Epithelial cell of esophagus (primary cell): ENCODE measurements around the gene BICDL2.

Source experiments
- DNase-seq: peaks from one replicate; pipeline ENCODE4 v3.0.0; 2010; ENCODE audit warnings: low read depth
- H3K4me3 ChIP-seq: 2 replicates; pipeline ENCODE4 v1.5.1; 2011; ENCODE audit warnings: mild to moderate bottlenecking, low read length, control low read depth
- CTCF ChIP-seq: IDR thresholded peaks from 2 replicates; pipeline ENCODE4 v1.5.1; 2011; ENCODE audit warnings: low read depth, mild to moderate bottlenecking, low read length, control low read depth, inconsistent platforms; ENCODE audit not compliant: insufficient read depth; ENCODE audit errors: missing control alignments

Gene BICDL2

GRCh38 chr16:3010510-3010909 is 26.2 kb downstream of the BICDL2 start:
- no peak overlapping the region for H3K4me3 ChIP-seq
- TF ChIP-seq CTCF, result no peak
- no peak for DNase-seq

GRCh38 chr16:3009568-3010390 is 27.0 kb downstream of the BICDL2 start:
- DNase-seq, result peak; percentile 87
- H3K4me3 ChIP-seq, result no peak overlapping the region
- no peak for TF ChIP-seq CTCF

- no peak for TF ChIP-seq CTCF
- H3K4me3 ChIP-seq, result no peak overlapping the region
- no peak for DNase-seq
Observed at GRCh38 chr16:3008690-3009037, 28.1 kb downstream of the BICDL2 start.

- no peak for DNase-seq
- TF ChIP-seq CTCF, result no peak
- H3K4me3 ChIP-seq, result no peak overlapping the region
Observed at GRCh38 chr16:3007957-3008689, 28.6 kb downstream of the BICDL2 start.

GRCh38 chr16:3007059-3007956 is 29.4 kb downstream of the BICDL2 start:
- no peak for TF ChIP-seq CTCF
- no peak for DNase-seq
- no peak overlapping the region for H3K4me3 ChIP-seq

GRCh38 chr16:3004781-3005284 is 31.9 kb downstream of the BICDL2 start:
- no peak for TF ChIP-seq CTCF
- DNase-seq, result no peak
- peak overlapping the region; percentile 30 for H3K4me3 ChIP-seq
